HepG2 (cell line): ENCODE results near the gene PSAP. TPM values are rescaled to one million over a fixed set of nuclear protein-coding genes. Genes with fewer than 3 reads are reported as not detected.

Experiments used
- BORCS8-MEF2B ChIP-seq: sonication (generic); formaldehyde crosslinking; IDR thresholded peaks from 2 replicates; pipeline ENCODE4 v1.8.0; 2022; ENCODE audit warnings: mild to moderate bottlenecking, missing genetic modification reagents
- CEBPG ChIP-seq: IDR thresholded peaks from 2 replicates; pipeline ENCODE4 v1.6.1; 2016
- FOXO1 ChIP-seq: sonication (generic); formaldehyde crosslinking; IDR thresholded peaks from 2 replicates; pipeline ENCODE4 v1.4.0; 2020; ENCODE audit warnings: missing genetic modification reagents
- GPBP1L1 ChIP-seq: sonication (generic); formaldehyde crosslinking; IDR thresholded peaks from 2 replicates; pipeline ENCODE4 v1.5.0; 2020; ENCODE audit warnings: mild to moderate bottlenecking, missing genetic modification reagents
- KDM3A ChIP-seq: IDR thresholded peaks from 2 replicates; pipeline ENCODE4 v1.6.1; 2018; ENCODE audit warnings: low read depth, missing compliant biosample characterization
- MTF2 ChIP-seq: sonication (generic); formaldehyde crosslinking; IDR thresholded peaks from 2 replicates; pipeline ENCODE4 v1.5.0; 2020; ENCODE audit warnings: missing genetic modification reagents, borderline replicate concordance
- POLR2A ChIP-seq, 2 experiments: IDR thresholded peaks; 2 replicates each; pipeline ENCODE4 v1.6.1; 2011; ENCODE audit warnings: low read depth in 2 of 2, low read length in 2 of 2, mild to moderate bottlenecking in 1 of 2, moderate library complexity in 1 of 2; ENCODE audit not compliant: insufficient read depth in 1 of 2
- RARG ChIP-seq: sonication (generic); formaldehyde crosslinking; IDR thresholded peaks from 2 replicates; pipeline ENCODE4 v1.4.0; 2020; ENCODE audit warnings: low read depth, mild to moderate bottlenecking, missing genetic modification reagents
- ZNF512B ChIP-seq: sonication (generic); formaldehyde crosslinking; IDR thresholded peaks from 2 replicates; pipeline ENCODE4 v1.5.1; 2020; ENCODE audit warnings: missing genetic modification reagents, mild to moderate bottlenecking, borderline replicate concordance
- ZNF547 ChIP-seq: sonication (generic); formaldehyde crosslinking; IDR thresholded peaks from 2 replicates; pipeline ENCODE4 v1.5.1; 2020; ENCODE audit warnings: mild to moderate bottlenecking, missing genetic modification reagents
- ZNF768 ChIP-seq: sonication (generic); formaldehyde crosslinking; IDR thresholded peaks from 2 replicates; pipeline ENCODE4 v1.4.0; 2020; ENCODE audit warnings: missing genetic modification reagents
- ZNF781 ChIP-seq: sonication (generic); formaldehyde crosslinking; IDR thresholded peaks from 2 replicates; pipeline ENCODE4 v1.5.1; 2020; ENCODE audit warnings: borderline replicate concordance, mild to moderate bottlenecking, missing genetic modification reagents; ENCODE audit errors: not compliant biosample characterization
- ZXDC ChIP-seq: sonication (generic); formaldehyde crosslinking; IDR thresholded peaks from 2 replicates; pipeline ENCODE4 v1.5.0; 2020; ENCODE audit warnings: mild to moderate bottlenecking, missing genetic modification reagents
- polyA plus RNA-seq, 8 experiments: library from polyadenylated mRNA; depleted of rRNA in 3 of 8; stranded (reverse) in 7 of 8; unstranded in 1 of 8; fragments of >200 nt; fragmentation: Illumina TruSeq in 4 of 8; extraction: Trizol in 4 of 8; gene quantifications; 2 replicates each; pipeline versions ENCODE4 v1.2.1 to v1.2.3, GENCODE V29; 2011 to 2016; ENCODE audit warnings: low read depth in 4 of 8, missing spikeins in 1 of 8, mixed read lengths in 1 of 8; ENCODE audit not compliant: insufficient read depth in 1 of 8
- total RNA-seq, 5 experiments: library from RNA; depleted of rRNA; stranded (reverse); fragments of >200 nt; fragmentation: Illumina TruSeq; extraction: Trizol; gene quantifications; 2 replicates each; pipeline ENCODE4 v1.2.3, GENCODE V29; 2016; ENCODE audit warnings: low read depth in 1 of 5
- TF ChIP-seq, protein P1 (sequence below), 2 experiments: sonication (generic) in 1 of 2; formaldehyde crosslinking in 1 of 2; IDR thresholded peaks; 2 replicates each; pipeline versions ENCODE4 v1.4.0 to v1.6.1; 2018 to 2020; ENCODE audit warnings: missing genetic modification reagents in 2 of 2, borderline replicate concordance in 1 of 2, low read depth in 1 of 2, mild to moderate bottlenecking in 1 of 2, missing biosample characterization in 1 of 2

PSAP gene
- total and polyA plus RNA-seq, 2 of the 13 experiments (the other 11 are each of a cell fraction or from before 2014, with no cell fraction given): 323 to 643 TPM

DNA sequence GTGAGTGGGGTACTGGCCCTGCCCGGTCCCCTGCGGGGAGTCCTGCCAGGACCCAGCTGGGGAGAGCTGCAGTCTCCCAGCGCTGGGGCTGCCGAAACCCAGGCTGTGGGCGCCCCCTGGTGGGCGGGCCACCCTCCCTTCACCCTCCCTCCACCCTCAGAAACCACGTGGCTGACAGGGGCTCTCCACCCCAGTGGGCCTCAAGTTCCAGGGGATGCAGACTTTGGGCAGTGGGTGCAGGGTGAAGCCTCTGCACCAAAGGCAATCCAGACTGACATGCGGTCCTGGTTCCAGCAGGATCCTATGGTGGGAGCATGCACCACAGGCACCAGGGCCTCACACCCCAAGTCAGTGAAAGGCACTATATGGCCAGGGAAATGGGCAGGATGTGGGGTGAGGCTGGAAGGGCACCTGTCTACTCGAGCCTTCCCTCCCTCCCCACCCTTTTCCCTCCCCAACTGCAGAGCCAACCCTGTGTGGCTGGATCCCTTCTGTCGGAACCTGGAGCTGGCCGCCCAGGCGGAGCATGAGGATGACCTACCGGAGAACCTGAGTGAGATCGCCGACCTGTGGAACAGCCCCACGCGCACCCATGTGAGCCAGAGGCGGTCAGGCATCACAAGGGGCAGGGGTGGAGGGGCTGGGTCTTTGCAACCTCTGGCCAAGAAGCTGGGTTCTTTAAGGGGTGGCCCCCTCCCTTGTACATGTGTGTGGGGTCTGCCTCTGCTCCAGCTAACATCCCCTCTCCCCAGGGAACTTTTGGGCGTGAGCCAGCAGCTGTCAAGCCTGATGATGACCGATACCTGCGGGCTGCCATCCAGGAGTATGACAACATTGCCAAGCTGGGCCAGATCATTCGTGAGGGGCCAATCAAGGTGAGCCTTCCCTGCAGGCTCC, 38.8 kb downstream of the PSAP start (continued):
- TF ChIP-seq, protein P1, sequence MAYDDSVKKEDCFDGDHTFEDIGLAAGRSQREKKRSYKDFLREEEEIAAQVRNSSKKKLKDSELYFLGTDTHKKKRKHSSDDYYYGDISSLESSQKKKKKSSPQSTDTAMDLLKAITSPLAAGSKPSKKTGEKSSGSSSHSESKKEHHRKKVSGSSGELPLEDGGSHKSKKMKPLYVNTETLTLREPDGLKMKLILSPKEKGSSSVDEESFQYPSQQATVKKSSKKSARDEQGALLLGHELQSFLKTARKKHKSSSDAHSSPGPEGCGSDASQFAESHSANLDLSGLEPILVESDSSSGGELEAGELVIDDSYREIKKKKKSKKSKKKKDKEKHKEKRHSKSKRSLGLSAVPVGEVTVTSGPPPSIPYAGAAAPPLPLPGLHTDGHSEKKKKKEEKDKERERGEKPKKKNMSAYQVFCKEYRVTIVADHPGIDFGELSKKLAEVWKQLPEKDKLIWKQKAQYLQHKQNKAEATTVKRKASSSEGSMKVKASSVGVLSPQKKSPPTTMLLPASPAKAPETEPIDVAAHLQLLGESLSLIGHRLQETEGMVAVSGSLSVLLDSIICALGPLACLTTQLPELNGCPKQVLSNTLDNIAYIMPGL (CRISPR knock-in tag; IDR thresholded peaks at IDR 0.05; ENCODE audit: borderline replicate concordance in 1 of 2, low read depth in 1 of 2): 0 out of 4 replicates have a peak, but pooled peaks of 1 of the 2 experiments have one; percentile 38
- TF ChIP-seq ZNF781 (CRISPR knock-in tag) (peak; percentile 40), CEBPG (CRISPR knock-in tag) (no peak), RARG (CRISPR knock-in tag) (no peak), MTF2 (no peak), ZNF547 (CRISPR knock-in tag) (no peak), GPBP1L1 (CRISPR knock-in tag) (no peak), FOXO1 (0 out of 2 replicates have a peak, but pooled peaks have one; percentile 9), ZNF512B (CRISPR knock-in tag) (0 out of 2 replicates have a peak, but pooled peaks have one; percentile 36), POLR2A (IDR thresholded peaks at IDR 0.05; ENCODE audit: insufficient read depth in 1 of 2, low read depth in 2 of 2, low read length in 2 of 2) (peak in 1 of 2 experiments; percentile 12; a peak in 1 of 4 replicates), ZXDC (CRISPR knock-in tag) (no peak), ZNF768 (peak; percentile 40; the same call in 1 of the 2 replicates), KDM3A (CRISPR knock-in tag) (0 out of 2 replicates have a peak, but pooled peaks have one; percentile 34), BORCS8-MEF2B (0 out of 2 replicates have a peak, but pooled peaks have one; percentile 58)
